Endothelial cell of umbilical vein (primary cell): ENCODE measurements around the gene GRID1. TPM values are rescaled to one million over a fixed set of nuclear protein-coding genes. Genes with fewer than 3 reads are reported as not detected.

ENCODE experiments used
- BruUV-seq: library from RNA; stranded (reverse); fragments of 400-500 nt; replicated peaks from 2 replicates; lab custom pipeline; 2021; lab: Mats Ljungman, UMichigan
- CTCF ChIA-PET: fragments of 300-600, 350-600 bp; sonication (Branson Sonifier 250); formaldehyde crosslinking; loops from one replicate; lab custom pipeline; 2021; ENCODE audit warnings: antibody characterized with exemption, inconsistent platforms; lab: Charles Lee
- POLR2A ChIA-PET: fragments of 300-600, 350-600 bp; sonication (Branson Sonifier 250); formaldehyde crosslinking; loops from one replicate; lab custom pipeline; 2021; ENCODE audit warnings: antibody characterized with exemption, inconsistent platforms; lab: Charles Lee
- DNase-seq: peaks from one replicate; pipeline ENCODE4 v3.0.0-alpha.2; 2011; ENCODE audit warnings: low read depth, low spot score
- FAIRE-seq: peaks from 2 replicates; lab custom pipeline; 2011; peaks lifted over from hg19 to GRCh38; lab: Jason Lieb, UNC
- H2AFZ ChIP-seq: 2 replicates; pipeline ENCODE4 v1.6.0; 2012; ENCODE audit warnings: low read depth, low read length, control low read depth, inconsistent platforms
- H3K27ac ChIP-seq: 2 replicates; pipeline ENCODE4 v1.5.1; 2011; ENCODE audit warnings: low read depth, mild to moderate bottlenecking, control low read depth, low read length, moderate library complexity; ENCODE audit not compliant: insufficient read depth
- H3K27me3 ChIP-seq, 2 experiments: 2 replicates each; pipeline versions ENCODE4 v1.6.0 to v1.6.1; 2011; ENCODE audit warnings: low read length in 2 of 2, mixed read lengths in 1 of 2; ENCODE audit not compliant: control insufficient read depth in 2 of 2, insufficient read depth in 2 of 2
- H3K36me3 ChIP-seq, 2 experiments: 2 replicates in 1 of 2; 3 replicates in 1 of 2; pipeline ENCODE4 v1.5.1; 2011; ENCODE audit warnings: low read length in 2 of 2, mild to moderate bottlenecking in 1 of 2, moderate library complexity in 1 of 2; ENCODE audit not compliant: control insufficient read depth in 2 of 2, insufficient read depth in 2 of 2; ENCODE audit errors: extremely low read depth in 1 of 2
- H3K4me1 ChIP-seq: 3 replicates; pipeline ENCODE4 v1.5.1; 2011; ENCODE audit warnings: mild to moderate bottlenecking, low read length; ENCODE audit not compliant: control insufficient read depth, insufficient read depth; ENCODE audit errors: extremely low read depth
- H3K4me2 ChIP-seq: 2 replicates; pipeline ENCODE4 v1.6.1; 2011; ENCODE audit warnings: low read length, control low read depth, mixed read lengths; ENCODE audit not compliant: insufficient read depth
- H3K4me3 ChIP-seq, 3 experiments: fragments of 200-600 bp in 1 of 3; sonication (generic), shearing (Covaris generic) in 1 of 3; replicated peaks in 1 of 3; 2 replicates each; pipeline ENCODE4 v1.5.1; 2011 to 2016; ENCODE audit warnings: control low read depth in 3 of 3, low read length in 3 of 3, mild to moderate bottlenecking in 2 of 3, inconsistent platforms in 1 of 3, low read depth in 1 of 3, moderate library complexity in 1 of 3; ENCODE audit not compliant: insufficient read depth in 1 of 3
- H3K79me2 ChIP-seq: 2 replicates; pipeline ENCODE4 v1.6.0; 2012; ENCODE audit warnings: low read length, inconsistent platforms; ENCODE audit not compliant: control insufficient read depth, insufficient read depth
- H3K9ac ChIP-seq: replicated peaks from 2 replicates; pipeline ENCODE3; 2011; ENCODE audit warnings: low read length, control low read depth; ENCODE audit not compliant: insufficient read depth; ENCODE audit errors: extremely low read depth
- H3K9me1 ChIP-seq: replicated peaks from 3 replicates; pipeline ENCODE4 v1.6.0; 2011; ENCODE audit warnings: mild to moderate bottlenecking, low read length; ENCODE audit not compliant: control insufficient read depth, insufficient read depth; ENCODE audit errors: extremely low read depth
- H3K9me3 ChIP-seq: replicated peaks from 2 replicates; pipeline ENCODE4 v1.5.1; 2012; ENCODE audit warnings: low read length, inconsistent platforms; ENCODE audit not compliant: control insufficient read depth, insufficient read depth
- H4K20me1 ChIP-seq: replicated peaks from 2 replicates; pipeline ENCODE3; 2011; ENCODE audit warnings: mild to moderate bottlenecking, low read length; ENCODE audit not compliant: control insufficient read depth, insufficient read depth; ENCODE audit errors: extremely low read depth
- EZH2 ChIP-seq: IDR thresholded peaks from 2 replicates; pipeline ENCODE4 v1.6.1; 2012; ENCODE audit warnings: borderline replicate concordance, low read depth, mild to moderate bottlenecking, moderate library complexity, low read length, inconsistent platforms; ENCODE audit not compliant: severe bottlenecking
- FOS ChIP-seq: IDR thresholded peaks from 2 replicates; pipeline ENCODE4 v1.6.1; 2011; ENCODE audit warnings: mild to moderate bottlenecking, low read length, moderate library complexity, borderline replicate concordance; ENCODE audit not compliant: insufficient read depth
- GATA2 ChIP-seq: IDR thresholded peaks from 2 replicates; pipeline ENCODE4 v1.7.0; 2011; ENCODE audit warnings: low read depth, mild to moderate bottlenecking, moderate library complexity, mixed read lengths, low read length; ENCODE audit not compliant: insufficient read length, insufficient read depth
- JUN ChIP-seq: IDR thresholded peaks from 2 replicates; pipeline ENCODE4 v1.6.1; 2011; ENCODE audit warnings: borderline replicate concordance, low read depth; ENCODE audit not compliant: insufficient read length, insufficient read depth
- MYC ChIP-seq: IDR thresholded peaks from one replicate; pipeline ENCODE4 v1.6.1; 2011; ENCODE audit warnings: mild to moderate bottlenecking, low read depth, low read length
- POLR2A ChIP-seq: IDR thresholded peaks from 2 replicates; pipeline ENCODE4 v1.6.1; 2012; ENCODE audit warnings: low read depth, mild to moderate bottlenecking, control low read depth, low read length
- POLR2AphosphoS5 ChIP-seq: IDR thresholded peaks from 2 replicates; pipeline ENCODE4 v1.6.1; 2012; ENCODE audit warnings: low read depth, mild to moderate bottlenecking, control low read depth, low read length, moderate library complexity; ENCODE audit not compliant: insufficient read depth
- dilution Hi-C: fragments of 300-500 bp; cut with MboI; formaldehyde crosslinking; loops from one replicate; pipeline ENCODE4 v1.15.0; 2019; ENCODE audit warnings: low sequenced_read_pairs; ENCODE audit not compliant: extremely low pct_ligation_motif_present
- intact Hi-C: fragments of 100-400 bp; cut with micrococcal nuclease; formaldehyde crosslinking; loops from one replicate; pipeline ENCODE4 v1.10.0; 2022
- polyA plus RNA-seq, 4 experiments: library from polyadenylated mRNA; depleted of rRNA in 3 of 4; stranded (reverse) in 3 of 4; unstranded in 1 of 4; fragments of >200 nt; gene quantifications; 2 replicates each; pipeline versions ENCODE4 v1.2.1 to v1.2.3, GENCODE V29; 2011 to 2012; ENCODE audit warnings: missing spikeins in 1 of 4
- total RNA-seq: library from RNA; stranded (reverse); gene quantifications from 2 replicates; pipeline ENCODE4 v1.2.3, GENCODE V29; 2021
- TF ChIP-seq, protein P1 (sequence below): IDR thresholded peaks from 2 replicates; pipeline ENCODE4 v1.6.1; 2011; ENCODE audit not compliant: insufficient read depth, insufficient read length
- TF ChIP-seq, protein P2 (sequence below), 2 donors: IDR thresholded peaks; 1 replicate in 1 of 2; 2 replicates in 1 of 2; pipeline ENCODE4 v1.5.1; 2011; ENCODE audit warnings: low read length in 2 of 2, mild to moderate bottlenecking in 2 of 2, moderate library complexity in 2 of 2, control low read depth in 1 of 2, inconsistent platforms in 1 of 2, low read depth in 1 of 2; ENCODE audit not compliant: insufficient read depth in 1 of 2; ENCODE audit errors: extremely low read depth in 1 of 2

Gene GRID1
- total and polyA plus RNA-seq, 2 donors (not counting 3 experiments of a cell fraction or from before 2014, with no cell fraction given), result not detected

DNA sequence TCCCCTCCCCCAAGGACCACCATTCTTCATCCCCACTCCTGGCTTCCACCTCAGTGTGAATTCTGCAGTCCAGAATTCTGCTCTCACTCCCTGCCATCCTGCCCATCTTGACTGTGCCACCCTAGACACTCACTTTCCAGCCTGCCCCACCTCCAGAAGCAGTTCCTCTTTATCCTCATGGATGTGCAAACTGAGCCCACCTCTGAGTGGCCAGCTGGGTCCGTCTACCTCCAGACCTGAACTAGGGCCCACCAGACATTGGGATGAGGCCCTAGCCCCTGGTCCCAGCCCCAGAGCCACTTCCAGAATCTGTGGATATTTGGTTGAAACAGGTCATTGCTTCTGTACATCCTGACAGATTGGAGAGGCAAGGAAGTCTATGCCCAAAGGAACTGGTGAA is 58.5 kb downstream of the GRID1 start:
- intact Hi-C loops (no loop called here), dilution Hi-C loops (no loop called here)
- H3K27me3 ChIP-seq, result no peaks in the 10 kb centered on the region
- H2AFZ ChIP-seq, result no peak overlapping the region
- no peaks in the 10 kb centered on the region for H4K20me1 ChIP-seq
- H3K9me1 ChIP-seq, result no peaks in the 10 kb centered on the region
- no peak overlapping the region for H3K27ac ChIP-seq
- no peaks in the 10 kb centered on the region for H3K9me3 ChIP-seq
- H3K4me3 ChIP-seq, result no peak overlapping the region
- no peaks in the 10 kb centered on the region for H3K36me3 ChIP-seq
- H3K4me2 ChIP-seq, result no peak overlapping the region
- ChIA-PET POLR2A (no interaction called here), CTCF (no interaction called here)
- DNase-seq (no peak), FAIRE-seq (no peak)
- no peaks in the 10 kb centered on the region for H3K4me1 ChIP-seq
- TF ChIP-seq POLR2AphosphoS5 (no peak), POLR2A (no peak), MYC (no peak), GATA2 (no peak), JUN (no peak), FOS (no peak), EZH2 (no peak)
- TF ChIP-seq, protein P1, sequence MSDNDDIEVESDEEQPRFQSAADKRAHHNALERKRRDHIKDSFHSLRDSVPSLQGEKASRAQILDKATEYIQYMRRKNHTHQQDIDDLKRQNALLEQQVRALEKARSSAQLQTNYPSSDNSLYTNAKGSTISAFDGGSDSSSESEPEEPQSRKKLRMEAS, result no peak
- TF ChIP-seq, protein P2, sequence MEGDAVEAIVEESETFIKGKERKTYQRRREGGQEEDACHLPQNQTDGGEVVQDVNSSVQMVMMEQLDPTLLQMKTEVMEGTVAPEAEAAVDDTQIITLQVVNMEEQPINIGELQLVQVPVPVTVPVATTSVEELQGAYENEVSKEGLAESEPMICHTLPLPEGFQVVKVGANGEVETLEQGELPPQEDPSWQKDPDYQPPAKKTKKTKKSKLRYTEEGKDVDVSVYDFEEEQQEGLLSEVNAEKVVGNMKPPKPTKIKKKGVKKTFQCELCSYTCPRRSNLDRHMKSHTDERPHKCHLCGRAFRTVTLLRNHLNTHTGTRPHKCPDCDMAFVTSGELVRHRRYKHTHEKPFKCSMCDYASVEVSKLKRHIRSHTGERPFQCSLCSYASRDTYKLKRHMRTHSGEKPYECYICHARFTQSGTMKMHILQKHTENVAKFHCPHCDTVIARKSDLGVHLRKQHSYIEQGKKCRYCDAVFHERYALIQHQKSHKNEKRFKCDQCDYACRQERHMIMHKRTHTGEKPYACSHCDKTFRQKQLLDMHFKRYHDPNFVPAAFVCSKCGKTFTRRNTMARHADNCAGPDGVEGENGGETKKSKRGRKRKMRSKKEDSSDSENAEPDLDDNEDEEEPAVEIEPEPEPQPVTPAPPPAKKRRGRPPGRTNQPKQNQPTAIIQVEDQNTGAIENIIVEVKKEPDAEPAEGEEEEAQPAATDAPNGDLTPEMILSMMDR (IDR thresholded peaks at IDR 0.05; ENCODE audit: extremely low read depth in 1 of 2, insufficient read depth in 1 of 2, low read depth in 1 of 2, low read length in 2 of 2), result no peak
- no peak overlapping the region for H3K9ac ChIP-seq
- H3K79me2 ChIP-seq, result no peaks in the 10 kb centered on the region
- BruUV-seq, result no TSS peak
